ENCODE results near the gene CFAP20DC. TPM values are rescaled to one million over a fixed set of nuclear protein-coding genes. Genes with fewer than 3 reads are reported as not detected.
A peak's percentile ranks its signal among the peaks of the same experiment; 100 is the strongest.

CFAP20DC gene
- total and polyA plus RNA-seq, 2 experiments from 2014 or later: 7.4 to 11.4 TPM

DNA sequence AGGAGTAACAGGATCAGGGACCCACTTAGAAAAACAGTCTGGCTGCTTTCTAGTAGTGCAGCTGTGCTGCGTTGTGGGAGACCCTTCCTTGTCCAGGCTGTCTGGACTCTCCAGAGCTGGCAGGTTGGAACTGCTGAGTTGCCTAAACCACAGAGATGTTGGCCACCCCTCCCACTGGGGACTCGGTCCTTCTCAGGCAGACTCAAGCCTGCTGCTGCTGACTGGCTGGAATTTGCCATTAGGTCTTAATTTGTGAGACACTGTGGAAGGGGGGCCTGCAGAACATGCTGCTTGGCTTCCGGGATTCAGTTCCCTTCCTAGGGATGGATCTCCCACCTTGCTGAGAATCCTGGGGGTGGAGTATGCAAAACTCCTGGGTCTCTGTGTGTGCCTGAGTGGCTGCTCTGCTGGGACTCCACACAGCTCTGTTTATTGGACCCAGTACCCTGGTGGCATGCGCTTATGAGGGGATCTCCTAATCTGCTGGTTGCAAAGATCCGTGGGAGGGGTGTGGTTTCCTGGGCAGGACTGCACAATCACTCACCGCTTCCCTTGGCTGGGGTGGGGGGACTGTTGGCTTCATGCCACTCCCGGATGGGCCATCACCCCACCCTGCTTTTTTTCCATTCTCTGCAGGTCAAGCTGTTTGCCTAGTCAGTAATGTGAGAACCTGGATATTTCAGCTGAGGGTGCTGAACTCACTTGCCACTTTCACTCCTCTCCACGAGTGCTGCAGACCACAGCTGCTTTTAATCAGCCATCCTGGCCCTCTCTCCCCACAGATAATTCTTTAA lies 150.5 kb downstream of the CFAP20DC start:
- ATAC-seq (peak; percentile 55), DNase-seq (ENCODE audit: low spot score) (no peak)
- no peak overlapping the region for H2AFZ ChIP-seq
- 0 out of 2 replicates have a peak, but pooled peaks cover 7% of the 10 kb centered on the region for H3K9me2 ChIP-seq (ENCODE audit: insufficient read depth)
- H3K27ac ChIP-seq (ENCODE audit: low read depth): no peak overlapping the region
- TF ChIP-seq ZNF114 (CRISPR knock-in tag; IDR thresholded peaks at IDR 0.05) (no peak), JUNB (IDR thresholded peaks at IDR 0.05; ENCODE audit: unreplicated experiment) (no peak), EZH2 (IDR thresholded peaks at IDR 0.05; ENCODE audit: low read depth, unreplicated experiment) (no peak), NANOG (IDR thresholded peaks at IDR 0.05; ENCODE audit: borderline replicate concordance) (no peak), STAT1 (IDR thresholded peaks at IDR 0.05; ENCODE audit: unreplicated experiment) (no peak), EZH2phosphoT487 (IDR thresholded peaks at IDR 0.05; ENCODE audit: unreplicated experiment) (no peak), ZNF331 (CRISPR knock-in tag; IDR thresholded peaks at IDR 0.05; ENCODE audit: low read depth) (no peak), CREB1 (CRISPR knock-in tag; IDR thresholded peaks at IDR 0.05; ENCODE audit: low read depth) (no peak), POLR2AphosphoS5 (IDR thresholded peaks at IDR 0.05; ENCODE audit: low read depth) (no peak)
- TF ChIP-seq, protein P1, sequence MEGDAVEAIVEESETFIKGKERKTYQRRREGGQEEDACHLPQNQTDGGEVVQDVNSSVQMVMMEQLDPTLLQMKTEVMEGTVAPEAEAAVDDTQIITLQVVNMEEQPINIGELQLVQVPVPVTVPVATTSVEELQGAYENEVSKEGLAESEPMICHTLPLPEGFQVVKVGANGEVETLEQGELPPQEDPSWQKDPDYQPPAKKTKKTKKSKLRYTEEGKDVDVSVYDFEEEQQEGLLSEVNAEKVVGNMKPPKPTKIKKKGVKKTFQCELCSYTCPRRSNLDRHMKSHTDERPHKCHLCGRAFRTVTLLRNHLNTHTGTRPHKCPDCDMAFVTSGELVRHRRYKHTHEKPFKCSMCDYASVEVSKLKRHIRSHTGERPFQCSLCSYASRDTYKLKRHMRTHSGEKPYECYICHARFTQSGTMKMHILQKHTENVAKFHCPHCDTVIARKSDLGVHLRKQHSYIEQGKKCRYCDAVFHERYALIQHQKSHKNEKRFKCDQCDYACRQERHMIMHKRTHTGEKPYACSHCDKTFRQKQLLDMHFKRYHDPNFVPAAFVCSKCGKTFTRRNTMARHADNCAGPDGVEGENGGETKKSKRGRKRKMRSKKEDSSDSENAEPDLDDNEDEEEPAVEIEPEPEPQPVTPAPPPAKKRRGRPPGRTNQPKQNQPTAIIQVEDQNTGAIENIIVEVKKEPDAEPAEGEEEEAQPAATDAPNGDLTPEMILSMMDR (conservative IDR thresholded peaks at IDR 0.05; ENCODE audit: low read depth in 2 of 2): no peak
- TF ChIP-seq, protein P2, sequence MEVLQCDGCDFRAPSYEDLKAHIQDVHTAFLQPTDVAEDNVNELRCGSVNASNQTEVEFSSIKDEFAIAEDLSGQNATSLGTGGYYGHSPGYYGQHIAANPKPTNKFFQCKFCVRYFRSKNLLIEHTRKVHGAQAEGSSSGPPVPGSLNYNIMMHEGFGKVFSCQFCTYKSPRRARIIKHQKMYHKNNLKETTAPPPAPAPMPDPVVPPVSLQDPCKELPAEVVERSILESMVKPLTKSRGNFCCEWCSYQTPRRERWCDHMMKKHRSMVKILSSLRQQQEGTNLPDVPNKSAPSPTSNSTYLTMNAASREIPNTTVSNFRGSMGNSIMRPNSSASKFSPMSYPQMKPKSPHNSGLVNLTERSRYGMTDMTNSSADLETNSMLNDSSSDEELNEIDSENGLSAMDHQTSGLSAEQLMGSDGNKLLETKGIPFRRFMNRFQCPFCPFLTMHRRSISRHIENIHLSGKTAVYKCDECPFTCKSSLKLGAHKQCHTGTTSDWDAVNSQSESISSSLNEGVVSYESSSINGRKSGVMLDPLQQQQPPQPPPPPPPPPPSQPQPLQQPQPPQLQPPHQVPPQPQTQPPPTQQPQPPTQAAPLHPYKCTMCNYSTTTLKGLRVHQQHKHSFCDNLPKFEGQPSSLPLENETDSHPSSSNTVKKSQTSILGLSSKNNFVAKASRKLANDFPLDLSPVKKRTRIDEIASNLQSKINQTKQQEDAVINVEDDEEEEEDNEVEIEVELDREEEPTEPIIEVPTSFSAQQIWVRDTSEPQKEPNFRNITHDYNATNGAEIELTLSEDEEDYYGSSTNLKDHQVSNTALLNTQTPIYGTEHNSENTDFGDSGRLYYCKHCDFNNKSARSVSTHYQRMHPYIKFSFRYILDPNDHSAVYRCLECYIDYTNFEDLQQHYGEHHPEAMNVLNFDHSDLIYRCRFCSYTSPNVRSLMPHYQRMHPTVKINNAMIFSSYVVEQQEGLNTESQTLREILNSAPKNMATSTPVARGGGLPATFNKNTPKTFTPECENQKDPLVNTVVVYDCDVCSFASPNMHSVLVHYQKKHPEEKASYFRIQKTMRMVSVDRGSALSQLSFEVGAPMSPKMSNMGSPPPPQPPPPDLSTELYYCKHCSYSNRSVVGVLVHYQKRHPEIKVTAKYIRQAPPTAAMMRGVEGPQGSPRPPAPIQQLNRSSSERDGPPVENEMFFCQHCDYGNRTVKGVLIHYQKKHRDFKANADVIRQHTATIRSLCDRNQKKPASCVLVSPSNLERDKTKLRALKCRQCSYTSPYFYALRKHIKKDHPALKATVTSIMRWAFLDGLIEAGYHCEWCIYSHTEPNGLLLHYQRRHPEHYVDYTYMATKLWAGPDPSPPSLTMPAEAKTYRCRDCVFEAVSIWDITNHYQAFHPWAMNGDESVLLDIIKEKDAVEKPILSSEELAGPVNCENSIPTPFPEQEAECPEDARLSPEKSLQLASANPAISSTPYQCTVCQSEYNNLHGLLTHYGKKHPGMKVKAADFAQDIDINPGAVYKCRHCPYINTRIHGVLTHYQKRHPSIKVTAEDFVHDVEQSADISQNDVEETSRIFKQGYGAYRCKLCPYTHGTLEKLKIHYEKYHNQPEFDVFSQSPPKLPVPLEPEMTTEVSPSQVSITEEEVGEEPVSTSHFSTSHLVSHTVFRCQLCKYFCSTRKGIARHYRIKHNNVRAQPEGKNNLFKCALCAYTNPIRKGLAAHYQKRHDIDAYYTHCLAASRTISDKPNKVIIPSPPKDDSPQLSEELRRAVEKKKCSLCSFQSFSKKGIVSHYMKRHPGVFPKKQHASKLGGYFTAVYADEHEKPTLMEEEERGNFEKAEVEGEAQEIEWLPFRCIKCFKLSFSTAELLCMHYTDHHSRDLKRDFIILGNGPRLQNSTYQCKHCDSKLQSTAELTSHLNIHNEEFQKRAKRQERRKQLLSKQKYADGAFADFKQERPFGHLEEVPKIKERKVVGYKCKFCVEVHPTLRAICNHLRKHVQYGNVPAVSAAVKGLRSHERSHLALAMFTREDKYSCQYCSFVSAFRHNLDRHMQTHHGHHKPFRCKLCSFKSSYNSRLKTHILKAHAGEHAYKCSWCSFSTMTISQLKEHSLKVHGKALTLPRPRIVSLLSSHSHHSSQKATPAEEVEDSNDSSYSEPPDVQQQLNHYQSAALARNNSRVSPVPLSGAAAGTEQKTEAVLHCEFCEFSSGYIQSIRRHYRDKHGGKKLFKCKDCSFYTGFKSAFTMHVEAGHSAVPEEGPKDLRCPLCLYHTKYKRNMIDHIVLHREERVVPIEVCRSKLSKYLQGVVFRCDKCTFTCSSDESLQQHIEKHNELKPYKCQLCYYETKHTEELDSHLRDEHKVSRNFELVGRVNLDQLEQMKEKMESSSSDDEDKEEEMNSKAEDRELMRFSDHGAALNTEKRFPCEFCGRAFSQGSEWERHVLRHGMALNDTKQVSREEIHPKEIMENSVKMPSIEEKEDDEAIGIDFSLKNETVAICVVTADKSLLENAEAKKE (CRISPR knock-in tag; IDR thresholded peaks at IDR 0.05): no peak
- TF ChIP-seq, protein P3, sequence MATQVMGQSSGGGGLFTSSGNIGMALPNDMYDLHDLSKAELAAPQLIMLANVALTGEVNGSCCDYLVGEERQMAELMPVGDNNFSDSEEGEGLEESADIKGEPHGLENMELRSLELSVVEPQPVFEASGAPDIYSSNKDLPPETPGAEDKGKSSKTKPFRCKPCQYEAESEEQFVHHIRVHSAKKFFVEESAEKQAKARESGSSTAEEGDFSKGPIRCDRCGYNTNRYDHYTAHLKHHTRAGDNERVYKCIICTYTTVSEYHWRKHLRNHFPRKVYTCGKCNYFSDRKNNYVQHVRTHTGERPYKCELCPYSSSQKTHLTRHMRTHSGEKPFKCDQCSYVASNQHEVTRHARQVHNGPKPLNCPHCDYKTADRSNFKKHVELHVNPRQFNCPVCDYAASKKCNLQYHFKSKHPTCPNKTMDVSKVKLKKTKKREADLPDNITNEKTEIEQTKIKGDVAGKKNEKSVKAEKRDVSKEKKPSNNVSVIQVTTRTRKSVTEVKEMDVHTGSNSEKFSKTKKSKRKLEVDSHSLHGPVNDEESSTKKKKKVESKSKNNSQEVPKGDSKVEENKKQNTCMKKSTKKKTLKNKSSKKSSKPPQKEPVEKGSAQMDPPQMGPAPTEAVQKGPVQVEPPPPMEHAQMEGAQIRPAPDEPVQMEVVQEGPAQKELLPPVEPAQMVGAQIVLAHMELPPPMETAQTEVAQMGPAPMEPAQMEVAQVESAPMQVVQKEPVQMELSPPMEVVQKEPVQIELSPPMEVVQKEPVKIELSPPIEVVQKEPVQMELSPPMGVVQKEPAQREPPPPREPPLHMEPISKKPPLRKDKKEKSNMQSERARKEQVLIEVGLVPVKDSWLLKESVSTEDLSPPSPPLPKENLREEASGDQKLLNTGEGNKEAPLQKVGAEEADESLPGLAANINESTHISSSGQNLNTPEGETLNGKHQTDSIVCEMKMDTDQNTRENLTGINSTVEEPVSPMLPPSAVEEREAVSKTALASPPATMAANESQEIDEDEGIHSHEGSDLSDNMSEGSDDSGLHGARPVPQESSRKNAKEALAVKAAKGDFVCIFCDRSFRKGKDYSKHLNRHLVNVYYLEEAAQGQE (IDR thresholded peaks at IDR 0.05; ENCODE audit: unreplicated experiment): no peak
- TF ChIP-seq, protein P4, sequence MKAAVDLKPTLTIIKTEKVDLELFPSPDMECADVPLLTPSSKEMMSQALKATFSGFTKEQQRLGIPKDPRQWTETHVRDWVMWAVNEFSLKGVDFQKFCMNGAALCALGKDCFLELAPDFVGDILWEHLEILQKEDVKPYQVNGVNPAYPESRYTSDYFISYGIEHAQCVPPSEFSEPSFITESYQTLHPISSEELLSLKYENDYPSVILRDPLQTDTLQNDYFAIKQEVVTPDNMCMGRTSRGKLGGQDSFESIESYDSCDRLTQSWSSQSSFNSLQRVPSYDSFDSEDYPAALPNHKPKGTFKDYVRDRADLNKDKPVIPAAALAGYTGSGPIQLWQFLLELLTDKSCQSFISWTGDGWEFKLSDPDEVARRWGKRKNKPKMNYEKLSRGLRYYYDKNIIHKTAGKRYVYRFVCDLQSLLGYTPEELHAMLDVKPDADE (IDR thresholded peaks at IDR 0.05): no peak
- no peak overlapping the region for H3K4me3 ChIP-seq
- H3K36me3 ChIP-seq (ENCODE audit: insufficient read depth): no peaks in the 10 kb centered on the region; the same call in 1 of the 2 replicates
- peaks cover 4% of the 10 kb centered on the region; the same call in 1 of the 2 replicates for H3K4me1 ChIP-seq (ENCODE audit: insufficient read depth)
- Mint-ChIP-seq H3K27me3 (ENCODE audit: insufficient read depth, low read depth, poor library complexity) (no peaks in the 10 kb centered on the region), H3K9me3 (peaks cover 23% of the 10 kb centered on the region), H3K27ac (no peak overlapping the region; the same call in 1 of the 2 replicates), H3K36me3 (ENCODE audit: low read depth) (peaks cover 16% of the 10 kb centered on the region), H3K4me1 (peaks cover 5% of the 10 kb centered on the region; the same call in 2 of the 3 replicates), H3K4me3 (no peak overlapping the region)
- no peaks in the 10 kb centered on the region for H3F3A ChIP-seq (replicated peaks; ENCODE audit: low read depth)
- H3K4me2 ChIP-seq: no peak overlapping the region
- H4K20me1 ChIP-seq (replicated peaks; ENCODE audit: insufficient read depth): no peaks in the 10 kb centered on the region
- no peaks in the 10 kb centered on the region for H3K27me3 ChIP-seq (ENCODE audit: insufficient read depth)
- H3K79me2 ChIP-seq (replicated peaks; ENCODE audit: insufficient read depth): no peaks in the 10 kb centered on the region
